Endothelial cell of umbilical vein (primary cell): Measurements from ENCODE around the gene HMCN1. TPM values are rescaled to one million over a fixed set of nuclear protein-coding genes. Genes with fewer than 3 reads are reported as not detected.

Experiments used
- BruUV-seq: library from RNA; stranded (reverse); fragments of 400-500 nt; replicated peaks from 2 replicates; lab custom pipeline; 2021; lab: Mats Ljungman, UMichigan
- CTCF ChIA-PET: fragments of 300-600, 350-600 bp; sonication (Branson Sonifier 250); formaldehyde crosslinking; loops from one replicate; lab custom pipeline; 2021; ENCODE audit warnings: antibody characterized with exemption, inconsistent platforms; lab: Charles Lee
- POLR2A ChIA-PET: fragments of 300-600, 350-600 bp; sonication (Branson Sonifier 250); formaldehyde crosslinking; loops from one replicate; lab custom pipeline; 2021; ENCODE audit warnings: antibody characterized with exemption, inconsistent platforms; lab: Charles Lee
- DNase-seq: peaks from one replicate; pipeline ENCODE4 v3.0.0-alpha.2; 2011; ENCODE audit warnings: low read depth, low spot score
- FAIRE-seq: peaks from 2 replicates; lab custom pipeline; 2011; peaks lifted over from hg19 to GRCh38; lab: Jason Lieb, UNC
- H2AFZ ChIP-seq: 2 replicates; pipeline ENCODE4 v1.6.0; 2012; ENCODE audit warnings: low read depth, low read length, control low read depth, inconsistent platforms
- H3K27ac ChIP-seq: 2 replicates; pipeline ENCODE4 v1.5.1; 2011; ENCODE audit warnings: low read depth, mild to moderate bottlenecking, control low read depth, low read length, moderate library complexity; ENCODE audit not compliant: insufficient read depth
- H3K27me3 ChIP-seq, 2 experiments: 2 replicates each; pipeline versions ENCODE4 v1.6.0 to v1.6.1; 2011; ENCODE audit warnings: low read length in 2 of 2, mixed read lengths in 1 of 2; ENCODE audit not compliant: control insufficient read depth in 2 of 2, insufficient read depth in 2 of 2
- H3K36me3 ChIP-seq, 2 experiments: 2 replicates in 1 of 2; 3 replicates in 1 of 2; pipeline ENCODE4 v1.5.1; 2011; ENCODE audit warnings: low read length in 2 of 2, mild to moderate bottlenecking in 1 of 2, moderate library complexity in 1 of 2; ENCODE audit not compliant: control insufficient read depth in 2 of 2, insufficient read depth in 2 of 2; ENCODE audit errors: extremely low read depth in 1 of 2
- H3K4me1 ChIP-seq: 3 replicates; pipeline ENCODE4 v1.5.1; 2011; ENCODE audit warnings: mild to moderate bottlenecking, low read length; ENCODE audit not compliant: control insufficient read depth, insufficient read depth; ENCODE audit errors: extremely low read depth
- H3K4me2 ChIP-seq: 2 replicates; pipeline ENCODE4 v1.6.1; 2011; ENCODE audit warnings: low read length, control low read depth, mixed read lengths; ENCODE audit not compliant: insufficient read depth
- H3K4me3 ChIP-seq, 3 experiments: fragments of 200-600 bp in 1 of 3; sonication (generic), shearing (Covaris generic) in 1 of 3; replicated peaks in 1 of 3; 2 replicates each; pipeline ENCODE4 v1.5.1; 2011 to 2016; ENCODE audit warnings: control low read depth in 3 of 3, low read length in 3 of 3, mild to moderate bottlenecking in 2 of 3, inconsistent platforms in 1 of 3, low read depth in 1 of 3, moderate library complexity in 1 of 3; ENCODE audit not compliant: insufficient read depth in 1 of 3
- H3K79me2 ChIP-seq: 2 replicates; pipeline ENCODE4 v1.6.0; 2012; ENCODE audit warnings: low read length, inconsistent platforms; ENCODE audit not compliant: control insufficient read depth, insufficient read depth
- H3K9ac ChIP-seq: replicated peaks from 2 replicates; pipeline ENCODE3; 2011; ENCODE audit warnings: low read length, control low read depth; ENCODE audit not compliant: insufficient read depth; ENCODE audit errors: extremely low read depth
- H3K9me1 ChIP-seq: replicated peaks from 3 replicates; pipeline ENCODE4 v1.6.0; 2011; ENCODE audit warnings: mild to moderate bottlenecking, low read length; ENCODE audit not compliant: control insufficient read depth, insufficient read depth; ENCODE audit errors: extremely low read depth
- H3K9me3 ChIP-seq: replicated peaks from 2 replicates; pipeline ENCODE4 v1.5.1; 2012; ENCODE audit warnings: low read length, inconsistent platforms; ENCODE audit not compliant: control insufficient read depth, insufficient read depth
- H4K20me1 ChIP-seq: replicated peaks from 2 replicates; pipeline ENCODE3; 2011; ENCODE audit warnings: mild to moderate bottlenecking, low read length; ENCODE audit not compliant: control insufficient read depth, insufficient read depth; ENCODE audit errors: extremely low read depth
- CTCF ChIP-seq, 2 donors: IDR thresholded peaks; 1 replicate in 1 of 2; 2 replicates in 1 of 2; pipeline ENCODE4 v1.5.1; 2011; ENCODE audit warnings: low read length in 2 of 2, mild to moderate bottlenecking in 2 of 2, moderate library complexity in 2 of 2, control low read depth in 1 of 2, inconsistent platforms in 1 of 2, low read depth in 1 of 2; ENCODE audit not compliant: insufficient read depth in 1 of 2; ENCODE audit errors: extremely low read depth in 1 of 2
- EZH2 ChIP-seq: IDR thresholded peaks from 2 replicates; pipeline ENCODE4 v1.6.1; 2012; ENCODE audit warnings: borderline replicate concordance, low read depth, mild to moderate bottlenecking, moderate library complexity, low read length, inconsistent platforms; ENCODE audit not compliant: severe bottlenecking
- FOS ChIP-seq: IDR thresholded peaks from 2 replicates; pipeline ENCODE4 v1.6.1; 2011; ENCODE audit warnings: mild to moderate bottlenecking, low read length, moderate library complexity, borderline replicate concordance; ENCODE audit not compliant: insufficient read depth
- GATA2 ChIP-seq: IDR thresholded peaks from 2 replicates; pipeline ENCODE4 v1.7.0; 2011; ENCODE audit warnings: low read depth, mild to moderate bottlenecking, moderate library complexity, mixed read lengths, low read length; ENCODE audit not compliant: insufficient read length, insufficient read depth
- JUN ChIP-seq: IDR thresholded peaks from 2 replicates; pipeline ENCODE4 v1.6.1; 2011; ENCODE audit warnings: borderline replicate concordance, low read depth; ENCODE audit not compliant: insufficient read length, insufficient read depth
- MAX ChIP-seq: IDR thresholded peaks from 2 replicates; pipeline ENCODE4 v1.6.1; 2011; ENCODE audit not compliant: insufficient read depth, insufficient read length
- MYC ChIP-seq: IDR thresholded peaks from one replicate; pipeline ENCODE4 v1.6.1; 2011; ENCODE audit warnings: mild to moderate bottlenecking, low read depth, low read length
- POLR2A ChIP-seq: IDR thresholded peaks from 2 replicates; pipeline ENCODE4 v1.6.1; 2012; ENCODE audit warnings: low read depth, mild to moderate bottlenecking, control low read depth, low read length
- POLR2AphosphoS5 ChIP-seq: IDR thresholded peaks from 2 replicates; pipeline ENCODE4 v1.6.1; 2012; ENCODE audit warnings: low read depth, mild to moderate bottlenecking, control low read depth, low read length, moderate library complexity; ENCODE audit not compliant: insufficient read depth
- dilution Hi-C: fragments of 300-500 bp; cut with MboI; formaldehyde crosslinking; loops from one replicate; pipeline ENCODE4 v1.15.0; 2019; ENCODE audit warnings: low sequenced_read_pairs; ENCODE audit not compliant: extremely low pct_ligation_motif_present
- intact Hi-C: fragments of 100-400 bp; cut with micrococcal nuclease; formaldehyde crosslinking; loops from one replicate; pipeline ENCODE4 v1.10.0; 2022
- polyA plus RNA-seq, 4 experiments: library from polyadenylated mRNA; depleted of rRNA in 3 of 4; stranded (reverse) in 3 of 4; unstranded in 1 of 4; fragments of >200 nt; gene quantifications; 2 replicates each; pipeline versions ENCODE4 v1.2.1 to v1.2.3, GENCODE V29; 2011 to 2012; ENCODE audit warnings: missing spikeins in 1 of 4
- total RNA-seq: library from RNA; stranded (reverse); gene quantifications from 2 replicates; pipeline ENCODE4 v1.2.3, GENCODE V29; 2021

The HMCN1 gene
- total and polyA plus RNA-seq, 2 donors (not counting 3 experiments of a cell fraction or from before 2014, with no cell fraction given), result 10.3 to 16.0 TPM

GRCh38 chr1:186079084-186079684 is 345.0 kb downstream of the HMCN1 start:
- intact Hi-C loops (no loop called here), dilution Hi-C loops (no loop called here)
- Histone ChIP-seq H3K9me1 (no peaks in the 10 kb centered on the region), H3K9me3 (no peaks in the 10 kb centered on the region), H3K9ac (no peak overlapping the region), H3K4me2 (no peak overlapping the region), H3K79me2 (no peaks in the 10 kb centered on the region), H3K4me3 (no peak overlapping the region), H3K27me3 (no peaks in the 10 kb centered on the region), H3K27ac (no peak overlapping the region), H3K4me1 (peaks cover 4% of the 10 kb centered on the region), H4K20me1 (no peaks in the 10 kb centered on the region), H2AFZ (no peak overlapping the region), H3K36me3 (no peaks in the 10 kb centered on the region)
- ChIA-PET CTCF (interaction anchor here (1.6 kb wide), 1 partner anchor 359 kb away, joined by 3 read pairs; no protein-coding TSS in a partner anchor), POLR2A (interaction anchor here (0.6 kb wide), 1 partner anchor 221 kb away, joined by 3 read pairs; no protein-coding TSS in a partner anchor)
- TF ChIP-seq JUN (no peak), EZH2 (no peak), CTCF (IDR thresholded peaks at IDR 0.05; ENCODE audit: extremely low read depth in 1 of 2, insufficient read depth in 1 of 2, low read depth in 1 of 2, low read length in 2 of 2) (no peak), POLR2A (no peak), MYC (no peak), POLR2AphosphoS5 (no peak), MAX (no peak), GATA2 (no peak), FOS (no peak)
- DNase-seq (peak; percentile 4), FAIRE-seq (no peak)
- BruUV-seq, result no TSS peak
